SK-N-SH (cell line): ENCODE measurements around the gene LMNB1. TPM values are rescaled to one million over a fixed set of nuclear protein-coding genes. Genes with fewer than 3 reads are reported as not detected.

Experiments
- CTCF ChIA-PET: fragments of 300-600, 350-600 bp; formaldehyde crosslinking; extraction: SDS; loops from one replicate; lab custom pipeline; 2021; lab: Yijun Ruan, JAX
- POLR2A ChIA-PET: fragments of 350-600 bp; sonication (Branson Sonifier 250); formaldehyde crosslinking; extraction: SDS; loops from one replicate; lab custom pipeline; 2020; ENCODE audit warnings: antibody characterized with exemption, inconsistent platforms; lab: Yijun Ruan, JAX
- DNase-seq: peaks from one replicate; pipeline ENCODE4 v3.0.0; 2012
- H2AFZ ChIP-seq: fragments of 200-600 bp; sonication (generic); 2 replicates; pipeline ENCODE4 v1.8.1; 2016; ENCODE audit warnings: antibody characterized with exemption, mild to moderate bottlenecking, low read depth
- H3F3A ChIP-seq: fragments of 200-600 bp; sonication (generic); replicated peaks from 2 replicates; pipeline ENCODE3; 2016; ENCODE audit warnings: antibody characterized with exemption, mild to moderate bottlenecking; ENCODE audit not compliant: insufficient read depth
- H3K27ac ChIP-seq, 2 experiments: fragments of 200-500 bp in 1 of 2; fragments of 200-600 bp in 1 of 2; sonication (Bioruptor generic) in 1 of 2; sonication (generic), shearing (Covaris generic) in 1 of 2; 2 replicates each; pipeline versions ENCODE4 v1.5.1 to v1.6.1; 2014 to 2016; ENCODE audit warnings: low read depth in 2 of 2, inconsistent platforms in 1 of 2, low read length in 1 of 2, mild to moderate bottlenecking in 1 of 2, mixed read lengths in 1 of 2
- H3K27me3 ChIP-seq: fragments of 200-600 bp; sonication (generic), shearing (Covaris generic); 2 replicates; pipeline ENCODE4 v1.6.1; 2016; ENCODE audit warnings: mixed run types; ENCODE audit not compliant: insufficient read depth
- H3K36me3 ChIP-seq, 2 experiments: fragments of 200-500 bp in 1 of 2; fragments of 200-600 bp in 1 of 2; sonication (Bioruptor generic) in 1 of 2; sonication (generic) in 1 of 2; replicated peaks in 1 of 2; 2 replicates each; pipeline versions ENCODE3 to v1.5.1; 2014 to 2016; ENCODE audit warnings: low read length in 1 of 2, mild to moderate bottlenecking in 1 of 2; ENCODE audit not compliant: insufficient read depth in 2 of 2, control insufficient read depth in 1 of 2
- H3K4me1 ChIP-seq, 2 experiments: fragments of 200-500 bp in 1 of 2; fragments of 200-600 bp in 1 of 2; sonication (Bioruptor generic) in 1 of 2; sonication (generic), shearing (Covaris generic) in 1 of 2; 2 replicates each; pipeline versions ENCODE4 v1.5.1 to v1.6.1; 2014 to 2016; ENCODE audit warnings: low read depth in 1 of 2, low read length in 1 of 2, mixed run types in 1 of 2; ENCODE audit not compliant: insufficient read depth in 2 of 2, control insufficient read depth in 1 of 2
- H3K4me2 ChIP-seq: fragments of 200-600 bp; sonication (generic), shearing (Covaris generic); 2 replicates; pipeline ENCODE4 v1.6.1; 2017; ENCODE audit warnings: mixed run types
- H3K4me3 ChIP-seq, 2 experiments: fragments of 200-500 bp in 1 of 2; fragments of 200-600 bp in 1 of 2; sonication (Bioruptor generic) in 1 of 2; sonication (generic), shearing (Covaris generic) in 1 of 2; 2 replicates each; pipeline versions ENCODE4 v1.5.1 to v1.8.1; 2014 to 2016; ENCODE audit warnings: low read depth in 2 of 2, inconsistent platforms in 1 of 2, low read length in 1 of 2, mild to moderate bottlenecking in 1 of 2, mixed read lengths in 1 of 2, moderate library complexity in 1 of 2
- H3K79me2 ChIP-seq: fragments of 200-600 bp; sonication (generic); 2 replicates; pipeline ENCODE4 v1.8.1; 2017; ENCODE audit warnings: mild to moderate bottlenecking; ENCODE audit not compliant: insufficient read depth
- H3K9ac ChIP-seq: fragments of 200-600 bp; sonication (generic); 2 replicates; pipeline ENCODE4 v1.6.1; 2017; ENCODE audit warnings: mixed run types
- H3K9me2 ChIP-seq: fragments of 200-600 bp; sonication (generic); 2 replicates; pipeline ENCODE4 v1.6.1; 2017; ENCODE audit warnings: mixed run types
- H3K9me3 ChIP-seq: fragments of 200-600 bp; sonication (generic); 2 replicates; pipeline ENCODE4 v1.6.1; 2017; ENCODE audit warnings: mixed run types, mild to moderate bottlenecking, moderate library complexity
- H4K20me1 ChIP-seq: fragments of 200-600 bp; sonication (generic); 2 replicates; pipeline ENCODE4 v1.6.1; 2017; ENCODE audit warnings: mild to moderate bottlenecking, mixed run types; ENCODE audit not compliant: insufficient read depth
- CHD2 ChIP-seq: fragments of 150-350 bp; IDR thresholded peaks from 2 replicates; pipeline ENCODE4 v1.6.1; 2018; ENCODE audit warnings: low read length; ENCODE audit not compliant: partially characterized antibody
- EP300 ChIP-seq, 2 experiments: IDR thresholded peaks; 2 replicates each; pipeline versions ENCODE4 v1.4.0 to v1.6.1; 2012; ENCODE audit warnings: borderline replicate concordance in 1 of 2, low read depth in 1 of 2, low read length in 1 of 2
- EZH2phosphoT487 ChIP-seq: fragments of 200-600 bp; sonication (generic); IDR thresholded peaks from 2 replicates; pipeline ENCODE4 v1.6.1; 2017; ENCODE audit warnings: low read depth, mixed run types, mild to moderate bottlenecking, antibody characterized with exemption, moderate library complexity, borderline replicate concordance
- GABPA ChIP-seq: IDR thresholded peaks from 2 replicates; pipeline ENCODE4 v1.4.0; 2012; ENCODE audit warnings: low read depth, mild to moderate bottlenecking
- GATA2 ChIP-seq: sonication (generic); formaldehyde crosslinking; IDR thresholded peaks from 2 replicates; pipeline ENCODE4 v1.5.0; 2020; ENCODE audit warnings: mild to moderate bottlenecking, missing genetic modification reagents
- JUND ChIP-seq: IDR thresholded peaks from 2 replicates; pipeline ENCODE4 v1.4.0; 2012
- MEF2A ChIP-seq: IDR thresholded peaks from 2 replicates; pipeline ENCODE4 v1.4.0; 2012; ENCODE audit warnings: low read depth, borderline replicate concordance
- RAD21 ChIP-seq: IDR thresholded peaks from 2 replicates; pipeline ENCODE4 v1.6.1; 2012; ENCODE audit warnings: mild to moderate bottlenecking, low read length
- RCOR1 ChIP-seq: fragments of 150-350 bp; IDR thresholded peaks from 2 replicates; pipeline ENCODE4 v1.6.1; 2017; ENCODE audit warnings: antibody characterized with exemption, low read length
- REST ChIP-seq: IDR thresholded peaks from 2 replicates; pipeline ENCODE4 v1.6.1; 2012; ENCODE audit warnings: mild to moderate bottlenecking, low read depth, low read length, moderate library complexity
- RXRA ChIP-seq: IDR thresholded peaks from 2 replicates; pipeline ENCODE4 v1.4.0; 2012; ENCODE audit warnings: low read depth, mild to moderate bottlenecking, borderline replicate concordance
- SMC3 ChIP-seq: IDR thresholded peaks from 2 replicates; pipeline ENCODE4 v1.6.1; 2012; ENCODE audit warnings: low read depth, low read length, improper control_type of control experiment
- TAF1 ChIP-seq: IDR thresholded peaks from 2 replicates; pipeline ENCODE4 v1.6.1; 2012; ENCODE audit warnings: low read depth, mild to moderate bottlenecking, low read length, moderate library complexity, borderline replicate concordance
- TCF12 ChIP-seq: IDR thresholded peaks from 2 replicates; pipeline ENCODE4 v1.4.0; 2012
- USF1 ChIP-seq: IDR thresholded peaks from 2 replicates; pipeline ENCODE4 v1.4.0; 2012; ENCODE audit warnings: low read depth, borderline replicate concordance
- WGBS: methylation state at CpG from one replicate; pipeline ENCODE4 v1.1.6; 2017; ENCODE audit warnings: low lambda C conversion rate; 5-methylcytosine and 5-hydroxymethylcytosine counted together
- polyA plus RNA-seq, 3 experiments: library from polyadenylated mRNA; depleted of rRNA; stranded (reverse); fragments of >200 nt; gene quantifications; 2 replicates each; pipeline ENCODE4 v1.2.3, GENCODE V29; 2012
- TF ChIP-seq, protein P1 (sequence below): fragments of 150-350 bp; IDR thresholded peaks from 2 replicates; pipeline ENCODE4 v1.6.1; 2017; ENCODE audit warnings: antibody characterized with exemption, low read length, low read depth, borderline replicate concordance

The LMNB1 gene
- polyA plus RNA-seq, 1 of the 3 experiments (the other 2 are of a cell fraction), result 34.9 TPM

- POLR2A ChIA-PET, result no interaction called here
- Histone ChIP-seq H3F3A (no peaks in the 10 kb centered on the region), H2AFZ (no peak overlapping the region), H3K9me3 (no peaks in the 10 kb centered on the region), H3K27me3 (no peaks in the 10 kb centered on the region), H3K36me3 (no peaks in the 10 kb centered on the region), H3K4me1 (no peaks in the 10 kb centered on the region), H4K20me1 (no peaks in the 10 kb centered on the region), H3K27ac (no peak overlapping the region), H3K4me2 (no peak overlapping the region), H3K4me3 (no peak overlapping the region), H3K9ac (no peak overlapping the region), H3K79me2 (no peaks in the 10 kb centered on the region), H3K9me2 (no peaks in the 10 kb centered on the region)
- 68% methylated on average over 2 of the region's 2 CpGs for WGBS
- TF ChIP-seq SMC3 (no peak), TCF12 (no peak), MEF2A (no peak), REST (no peak), USF1 (no peak), CHD2 (no peak), RXRA (no peak), GATA2 (CRISPR knock-in tag) (no peak), GABPA (no peak), RAD21 (no peak), EZH2phosphoT487 (no peak), JUND (no peak), TAF1 (no peak), EP300 (IDR thresholded peaks at IDR 0.05; ENCODE audit: borderline replicate concordance in 1 of 2, low read depth in 1 of 2, low read length in 1 of 2) (no peak), RCOR1 (no peak)
- TF ChIP-seq, protein P1, sequence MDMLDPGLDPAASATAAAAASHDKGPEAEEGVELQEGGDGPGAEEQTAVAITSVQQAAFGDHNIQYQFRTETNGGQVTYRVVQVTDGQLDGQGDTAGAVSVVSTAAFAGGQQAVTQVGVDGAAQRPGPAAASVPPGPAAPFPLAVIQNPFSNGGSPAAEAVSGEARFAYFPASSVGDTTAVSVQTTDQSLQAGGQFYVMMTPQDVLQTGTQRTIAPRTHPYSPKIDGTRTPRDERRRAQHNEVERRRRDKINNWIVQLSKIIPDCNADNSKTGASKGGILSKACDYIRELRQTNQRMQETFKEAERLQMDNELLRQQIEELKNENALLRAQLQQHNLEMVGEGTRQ, result no peak
- CTCF ChIA-PET, result no interaction called here
- no peak for DNase-seq
These were observed 32.1 kb upstream of the LMNB1 start for GRCh38 chr5:126744836-126745235.
